AG09309 (cell line): ENCODE data around the gene LRP1B.

Experiments used
- DNase-seq: peaks from one replicate; pipeline ENCODE4 v3.0.0-alpha.2; 2010; ENCODE audit warnings: low read depth
- H3K4me3 ChIP-seq: 2 replicates; pipeline ENCODE4 v1.5.1; 2011; ENCODE audit warnings: mild to moderate bottlenecking, low read depth, low read length, moderate library complexity; ENCODE audit not compliant: control insufficient read depth
- TF ChIP-seq, protein P1 (sequence below): IDR thresholded peaks from 2 replicates; pipeline ENCODE4 v1.5.1; 2011; ENCODE audit warnings: mild to moderate bottlenecking, low read depth, low read length, inconsistent platforms; ENCODE audit not compliant: insufficient read depth, control insufficient read depth; ENCODE audit errors: missing control alignments

LRP1B gene

DNA sequence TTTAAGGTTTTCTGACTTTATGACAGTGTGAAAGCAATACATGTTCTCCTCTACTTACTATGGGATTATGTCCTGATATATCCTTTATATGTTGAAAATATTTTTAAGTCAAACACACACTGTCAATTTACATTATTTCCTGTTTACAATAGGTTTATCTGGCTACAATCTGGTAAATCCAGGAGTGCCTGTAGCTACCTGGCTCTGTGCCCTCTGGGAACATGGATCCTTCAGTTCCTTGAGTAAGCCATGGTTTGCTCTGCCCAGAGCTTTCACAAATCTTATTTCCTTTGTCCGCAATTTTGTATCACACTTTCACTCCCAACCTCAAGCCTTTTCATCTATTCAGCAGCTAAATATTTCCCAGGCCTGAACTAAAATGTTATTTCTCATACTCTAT is 1768.5 kb downstream of the LRP1B start:
- DNase-seq, result no peak
- TF ChIP-seq, protein P1, sequence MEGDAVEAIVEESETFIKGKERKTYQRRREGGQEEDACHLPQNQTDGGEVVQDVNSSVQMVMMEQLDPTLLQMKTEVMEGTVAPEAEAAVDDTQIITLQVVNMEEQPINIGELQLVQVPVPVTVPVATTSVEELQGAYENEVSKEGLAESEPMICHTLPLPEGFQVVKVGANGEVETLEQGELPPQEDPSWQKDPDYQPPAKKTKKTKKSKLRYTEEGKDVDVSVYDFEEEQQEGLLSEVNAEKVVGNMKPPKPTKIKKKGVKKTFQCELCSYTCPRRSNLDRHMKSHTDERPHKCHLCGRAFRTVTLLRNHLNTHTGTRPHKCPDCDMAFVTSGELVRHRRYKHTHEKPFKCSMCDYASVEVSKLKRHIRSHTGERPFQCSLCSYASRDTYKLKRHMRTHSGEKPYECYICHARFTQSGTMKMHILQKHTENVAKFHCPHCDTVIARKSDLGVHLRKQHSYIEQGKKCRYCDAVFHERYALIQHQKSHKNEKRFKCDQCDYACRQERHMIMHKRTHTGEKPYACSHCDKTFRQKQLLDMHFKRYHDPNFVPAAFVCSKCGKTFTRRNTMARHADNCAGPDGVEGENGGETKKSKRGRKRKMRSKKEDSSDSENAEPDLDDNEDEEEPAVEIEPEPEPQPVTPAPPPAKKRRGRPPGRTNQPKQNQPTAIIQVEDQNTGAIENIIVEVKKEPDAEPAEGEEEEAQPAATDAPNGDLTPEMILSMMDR, result no peak
- no peak overlapping the region for H3K4me3 ChIP-seq

DNA sequence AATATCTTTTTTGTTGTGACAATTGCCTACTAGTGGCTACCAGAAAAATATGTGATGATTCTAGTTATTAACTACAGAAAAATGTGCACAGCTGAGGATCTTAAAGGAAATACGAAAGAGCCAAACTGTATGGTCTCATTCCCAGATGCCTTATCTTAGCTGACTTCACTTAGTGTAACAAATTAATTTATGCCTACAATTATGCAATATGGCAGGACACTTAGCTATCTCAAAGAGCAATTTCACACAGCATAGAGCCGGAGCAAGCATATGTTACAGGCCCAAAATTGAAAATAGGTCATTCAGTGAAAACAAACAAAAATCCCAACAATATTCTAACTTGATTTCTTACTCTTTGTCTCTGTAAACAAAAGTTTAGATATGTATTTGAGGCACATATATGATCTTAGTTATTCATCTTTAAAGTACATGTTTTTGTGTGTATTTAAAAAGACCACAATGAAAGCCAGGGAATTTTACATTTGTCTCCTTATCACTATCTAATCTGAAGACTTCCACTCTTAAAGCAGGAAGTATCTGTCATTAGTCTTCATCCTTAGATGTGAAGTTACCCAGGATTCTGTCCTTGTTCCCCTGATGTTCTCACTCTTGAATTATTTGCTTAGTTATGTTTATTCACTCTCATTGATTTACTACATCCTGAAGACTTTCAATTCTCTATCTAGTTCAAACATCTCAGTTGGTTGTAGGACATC is 1771.6 kb downstream of the LRP1B start:
- H3K4me3 ChIP-seq, result no peak overlapping the region
- no peak for DNase-seq
- TF ChIP-seq, protein P1, result no peak

DNA sequence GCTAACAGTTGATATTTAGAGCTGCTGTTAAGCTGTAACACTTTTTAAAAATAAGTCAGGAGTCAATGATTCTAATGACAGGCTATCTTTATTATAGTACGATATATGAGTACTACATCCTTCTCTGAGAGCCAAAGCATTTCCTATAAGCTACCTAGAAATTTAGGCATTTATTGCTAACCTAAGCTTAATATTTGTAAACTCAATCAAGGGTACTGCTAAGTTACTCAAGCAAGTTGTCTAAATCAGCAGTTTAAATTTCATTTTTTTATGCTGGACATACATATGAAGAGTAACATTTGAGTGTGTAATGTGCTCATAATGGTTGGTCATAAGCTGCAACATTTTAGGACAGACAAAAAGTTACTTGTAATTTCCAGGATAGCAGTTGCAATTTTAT is 1774.1 kb downstream of the LRP1B start:
- TF ChIP-seq, protein P1, result no peak
- no peak for DNase-seq

DNA sequence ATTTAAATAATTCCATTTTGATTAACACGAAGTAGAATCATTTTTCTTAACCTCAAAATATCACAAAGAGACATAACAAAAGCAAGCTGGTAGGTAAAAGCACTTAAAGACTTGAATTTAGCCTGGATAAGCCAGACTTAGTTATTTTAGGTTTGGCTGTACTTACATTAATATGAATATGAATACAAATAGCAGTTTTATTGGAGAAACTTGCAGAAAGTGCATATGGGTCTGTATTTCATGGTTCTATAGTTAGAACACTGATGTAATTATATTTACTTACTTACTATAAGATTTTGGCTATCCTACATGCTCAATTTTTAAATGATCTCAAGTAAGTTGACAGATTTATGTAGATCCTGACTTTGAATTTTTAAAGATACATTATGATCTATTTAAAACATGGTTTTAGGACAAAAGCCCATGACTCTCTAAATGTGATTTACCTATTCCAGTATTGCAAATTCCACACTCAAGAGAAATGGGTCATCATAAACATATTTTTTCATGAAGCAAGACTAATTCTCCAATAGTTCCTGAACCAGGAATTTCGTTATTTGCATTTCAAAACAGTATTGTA is 1775.2 kb downstream of the LRP1B start:
- TF ChIP-seq, protein P1, result no peak
- no peak for DNase-seq
- H3K4me3 ChIP-seq, result no peak overlapping the region

More for the DNA sequence above, 1774.1 kb downstream of the LRP1B start:
- no peak overlapping the region for H3K4me3 ChIP-seq

DNA sequence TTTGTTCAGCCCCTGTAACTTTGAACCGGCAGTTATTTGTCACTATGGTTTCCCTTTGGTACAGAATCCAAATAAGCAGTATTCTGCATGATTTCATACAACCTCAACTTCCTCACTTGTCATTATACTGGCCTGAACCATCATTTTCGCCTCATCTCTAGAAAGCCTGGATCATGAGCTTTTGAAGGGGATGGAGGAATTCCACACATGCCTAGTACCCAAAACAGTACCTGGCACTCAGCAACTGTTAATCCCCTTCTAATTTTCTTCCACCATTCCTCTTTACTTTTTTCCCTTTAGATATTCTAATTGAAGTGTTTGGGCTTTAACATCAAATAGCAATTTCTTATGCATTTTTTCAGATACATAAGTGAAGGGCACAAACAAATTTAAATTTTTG is 1776.3 kb downstream of the LRP1B start:
- DNase-seq, result no peak
- H3K4me3 ChIP-seq, result no peak overlapping the region
- TF ChIP-seq, protein P1, result no peak

DNA sequence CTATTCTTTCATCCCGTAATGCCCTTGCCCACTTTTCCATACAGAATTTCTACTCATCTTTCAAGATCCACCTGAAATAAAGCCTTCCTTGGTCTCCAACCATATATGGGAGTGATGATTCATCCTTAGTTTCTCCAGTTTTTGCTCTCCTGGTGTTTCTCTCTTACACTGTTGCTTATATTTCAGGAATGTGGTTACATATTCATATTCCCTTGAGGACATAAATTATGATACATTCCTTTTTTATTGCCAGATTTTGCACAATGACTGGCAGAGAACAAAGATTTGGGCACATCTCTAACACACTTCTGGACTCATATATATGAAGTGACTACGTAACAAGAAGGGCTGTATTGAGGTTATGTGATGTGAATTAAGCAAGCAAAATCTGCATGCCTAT is 1777.3 kb downstream of the LRP1B start:
- no peak for DNase-seq
- TF ChIP-seq, protein P1, result no peak
- no peak overlapping the region for H3K4me3 ChIP-seq
